Adipocyte (in vitro differentiated cells): ENCODE data around the gene TMX3.

Source experiments
- DNase-seq: peaks from one replicate; pipeline ENCODE4 v3.0.0-alpha.2; 2015; ENCODE audit warnings: low read depth
- H3K27me3 ChIP-seq: replicated peaks from 2 replicates; pipeline ENCODE4 v1.7.0; 2013; ENCODE audit warnings: mild to moderate bottlenecking, low read length, moderate library complexity; ENCODE audit not compliant: control insufficient read depth, insufficient read depth
- H3K36me3 ChIP-seq: 2 replicates; pipeline ENCODE4 v1.7.0; 2013; ENCODE audit warnings: low read length, mild to moderate bottlenecking, moderate library complexity; ENCODE audit not compliant: control insufficient read depth, insufficient read depth, severe bottlenecking
- H3K4me1 ChIP-seq: 2 replicates; pipeline ENCODE4 v1.7.0; 2013; ENCODE audit warnings: mild to moderate bottlenecking, low read length, moderate library complexity; ENCODE audit not compliant: control insufficient read depth, insufficient read depth
- H3K4me3 ChIP-seq: 2 replicates; pipeline ENCODE4 v1.7.0; 2013; ENCODE audit warnings: mild to moderate bottlenecking, low read length, moderate library complexity
- H3K9ac ChIP-seq: 2 replicates; pipeline ENCODE4 v1.7.0; 2013; ENCODE audit warnings: mild to moderate bottlenecking, low read length, moderate library complexity
- H3K9me3 ChIP-seq: 2 replicates; pipeline ENCODE4 v1.7.0; 2013; ENCODE audit warnings: mild to moderate bottlenecking, low read length, moderate library complexity; ENCODE audit not compliant: control insufficient read depth

The TMX3 gene

DNA sequence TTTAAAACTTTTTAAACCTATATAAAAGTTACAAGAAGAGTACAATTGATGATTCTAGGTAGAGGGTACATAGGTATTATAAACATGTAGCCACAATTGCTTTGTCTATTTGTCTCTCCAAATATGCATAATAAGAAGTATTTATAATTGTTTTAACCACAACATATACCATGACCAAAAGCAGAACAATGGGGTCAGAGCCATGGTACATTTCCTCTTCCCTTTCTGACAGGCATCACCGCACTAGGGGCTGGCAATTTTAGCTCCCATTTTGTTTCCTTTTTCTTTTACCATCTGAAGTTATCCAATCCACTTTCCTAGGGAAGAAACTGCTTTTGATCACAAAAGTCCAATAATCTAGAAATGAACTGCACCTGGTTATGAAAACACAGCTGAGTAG is 49.3 kb downstream of the TMX3 start:
- Histone ChIP-seq H3K27me3 (no peaks in the 10 kb centered on the region), H3K4me3 (no peak overlapping the region), H3K4me1 (peaks cover 10% of the 10 kb centered on the region), H3K36me3 (no peaks in the 10 kb centered on the region), H3K9ac (no peak overlapping the region), H3K9me3 (peaks cover 5% of the 10 kb centered on the region)
- no peak for DNase-seq

GRCh38 chr18:68662754-68663153 is 52.2 kb downstream of the TMX3 start:
- Histone ChIP-seq H3K9ac (no peak overlapping the region), H3K9me3 (peaks cover 1% of the 10 kb centered on the region), H3K4me3 (no peak overlapping the region), H3K27me3 (no peaks in the 10 kb centered on the region), H3K4me1 (peaks cover 10% of the 10 kb centered on the region), H3K36me3 (no peaks in the 10 kb centered on the region)
- peak; percentile 34 for DNase-seq

DNA sequence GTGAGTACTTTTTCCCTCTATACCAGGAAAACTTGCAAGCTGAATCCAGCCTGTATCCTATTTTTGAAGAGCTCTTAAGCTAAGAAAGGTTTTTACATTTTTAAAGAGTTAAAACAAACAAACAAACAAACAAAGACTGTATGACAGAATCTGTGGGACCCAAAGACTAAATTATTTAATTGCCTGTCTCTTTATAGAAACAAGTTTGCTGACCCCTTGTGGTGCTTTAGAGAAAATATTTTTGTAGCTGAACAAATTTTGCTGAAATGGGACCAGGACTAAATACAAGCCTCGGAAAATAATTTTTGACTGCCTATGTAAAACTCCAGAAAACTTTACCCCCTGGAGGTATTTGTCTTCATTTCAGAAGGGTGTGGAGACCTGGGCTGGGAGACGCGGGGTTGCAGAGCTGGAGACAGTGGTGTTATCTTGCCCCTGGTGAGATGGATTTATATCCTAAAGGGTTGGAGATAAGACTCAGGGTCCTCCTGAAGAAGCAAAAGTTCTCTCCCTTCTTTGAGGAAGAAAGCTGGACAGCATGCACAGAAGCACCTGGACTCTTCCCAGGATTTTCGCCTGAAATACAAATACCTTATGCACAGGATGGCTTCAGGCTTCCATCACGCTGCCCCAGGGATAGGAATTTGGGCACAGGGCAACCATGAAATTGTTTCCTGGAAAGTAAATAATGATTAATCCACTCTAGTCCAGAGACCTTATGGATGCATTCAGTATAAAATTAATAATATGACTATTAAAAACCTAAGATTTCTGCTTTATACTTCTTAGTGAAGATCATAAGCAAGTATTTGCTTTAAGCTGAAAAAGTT is 54.3 kb downstream of the TMX3 start:
- Histone ChIP-seq H3K4me3 (no peak overlapping the region), H3K9ac (no peak overlapping the region), H3K27me3 (no peaks in the 10 kb centered on the region), H3K9me3 (no peaks in the 10 kb centered on the region), H3K4me1 (no peaks in the 10 kb centered on the region), H3K36me3 (no peaks in the 10 kb centered on the region)
- DNase-seq = peak; percentile 84

- H3K4me1 ChIP-seq = no peaks in the 10 kb centered on the region
- no peak overlapping the region for H3K9ac ChIP-seq
- no peaks in the 10 kb centered on the region for H3K27me3 ChIP-seq
- H3K4me3 ChIP-seq = no peak overlapping the region
- no peak for DNase-seq
- H3K9me3 ChIP-seq = no peaks in the 10 kb centered on the region
- H3K36me3 ChIP-seq = no peaks in the 10 kb centered on the region
Measured at GRCh38 chr18:68648191-68648590, 66.7 kb downstream of the TMX3 start.

DNA sequence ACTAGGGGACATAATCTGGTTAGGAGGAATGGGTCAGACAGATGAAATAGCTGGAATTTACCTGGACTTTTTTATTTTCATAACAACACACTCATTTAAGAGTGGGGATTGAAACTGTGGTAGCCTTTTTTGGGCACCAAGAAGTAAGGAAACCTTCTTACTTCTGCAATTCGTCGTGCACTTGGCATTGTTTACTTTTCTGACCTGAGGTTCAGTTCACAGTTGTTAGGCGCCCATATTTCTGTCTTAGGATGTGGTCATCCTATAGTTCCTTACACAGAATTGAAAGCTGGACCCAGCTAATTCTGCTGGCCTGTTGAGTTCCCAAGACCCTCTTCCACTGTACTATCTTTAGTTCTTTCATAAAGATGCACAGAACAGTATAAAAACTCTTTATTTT is 72.9 kb downstream of the TMX3 start:
- Histone ChIP-seq H3K27me3 (no peaks in the 10 kb centered on the region), H3K4me1 (no peaks in the 10 kb centered on the region), H3K4me3 (no peak overlapping the region), H3K9me3 (peaks cover 3% of the 10 kb centered on the region), H3K36me3 (no peaks in the 10 kb centered on the region), H3K9ac (no peak overlapping the region)
- no peak for DNase-seq

- no peaks in the 10 kb centered on the region for H3K4me1 ChIP-seq
- H3K36me3 ChIP-seq = no peaks in the 10 kb centered on the region
- H3K9me3 ChIP-seq = peaks cover 12% of the 10 kb centered on the region
- no peak for DNase-seq
- no peaks in the 10 kb centered on the region for H3K27me3 ChIP-seq
- no peak overlapping the region for H3K9ac ChIP-seq
- no peak overlapping the region for H3K4me3 ChIP-seq
Measured at GRCh38 chr18:68640861-68641260, 74.0 kb downstream of the TMX3 start.

- DNase-seq = no peak
- Histone ChIP-seq H3K4me3 (no peak overlapping the region), H3K27me3 (no peaks in the 10 kb centered on the region)
Measured at GRCh38 chr18:68638613-68639012, 76.3 kb downstream of the TMX3 start.

DNA sequence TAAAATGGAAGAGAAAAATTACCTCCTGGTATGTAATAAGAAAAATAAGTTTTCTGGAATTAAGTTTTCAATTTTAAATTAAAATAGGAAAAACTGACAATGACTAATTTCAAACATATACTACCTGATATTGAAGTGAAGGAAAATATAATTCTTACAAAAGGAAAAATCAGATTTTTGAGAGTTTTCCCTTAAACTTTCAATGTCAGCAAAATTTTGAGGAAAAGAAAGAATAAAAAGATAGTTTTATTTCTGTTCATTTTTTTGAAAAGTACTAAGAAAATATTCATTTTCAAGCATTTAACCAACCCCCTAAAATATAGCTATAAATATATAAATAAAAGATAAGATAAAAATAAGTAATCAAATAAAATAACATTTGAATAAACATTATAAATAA is 87.1 kb downstream of the TMX3 start:
- H3K4me3 ChIP-seq = no peak overlapping the region
- H3K9ac ChIP-seq = no peak overlapping the region
- H3K27me3 ChIP-seq = no peaks in the 10 kb centered on the region

More at GRCh38 chr18:68638613-68639012, 76.3 kb downstream of the TMX3 start:
- H3K4me1 ChIP-seq = no peaks in the 10 kb centered on the region
- no peaks in the 10 kb centered on the region for H3K36me3 ChIP-seq
- H3K9me3 ChIP-seq = peaks cover 12% of the 10 kb centered on the region
- no peak overlapping the region for H3K9ac ChIP-seq

More for the DNA sequence above, 87.1 kb downstream of the TMX3 start:
- no peaks in the 10 kb centered on the region for H3K36me3 ChIP-seq
- H3K4me1 ChIP-seq = no peaks in the 10 kb centered on the region
- DNase-seq = no peak
- no peaks in the 10 kb centered on the region for H3K9me3 ChIP-seq
